CD4-positive, alpha-beta T cell (primary cell): ENCODE data around the gene PPM1G. TPM values are rescaled to one million over a fixed set of nuclear protein-coding genes. Genes with fewer than 3 reads are reported as not detected.

Experiments used
- ATAC-seq: fragments of 200-7000 bp; cut with Tn5 transposase; one replicate; pipeline ENCODE4 v1.10.0; 2022; ENCODE audit warnings: mild to moderate bottlenecking; ENCODE audit not compliant: poor library complexity
- CTCF ChIA-PET: fragments of 350-600 bp; sonication (Branson Sonifier 250); formaldehyde crosslinking; loops from one replicate; lab custom pipeline; 2021; ENCODE audit warnings: antibody characterized with exemption, inconsistent platforms; lab: Charles Lee
- POLR2A ChIA-PET: fragments of 350-600 bp; sonication (Branson Sonifier 250); formaldehyde crosslinking; loops from one replicate; lab custom pipeline; 2021; ENCODE audit warnings: antibody characterized with exemption, inconsistent platforms; lab: Charles Lee
- DNase-seq, 14 experiments: peaks; one replicate each; pipeline ENCODE4 v3.0.0-alpha.2; 2013 to 2020; ENCODE audit warnings: mixed read lengths in 2 of 14
- H3K27ac ChIP-seq, 2 donors: one replicate each; pipeline versions ENCODE4 v1.5.1 to v1.7.0; 2013; ENCODE audit warnings: low read length in 2 of 2, low read depth in 1 of 2, mild to moderate bottlenecking in 1 of 2
- H3K27me3 ChIP-seq, 2 experiments: 1 replicate in 1 of 2; 2 replicates in 1 of 2; pipeline versions ENCODE4 v1.6.1 to v1.7.0; 2013; ENCODE audit warnings: low read length in 2 of 2, control low read depth in 1 of 2, mild to moderate bottlenecking in 1 of 2, moderate library complexity in 1 of 2; ENCODE audit not compliant: insufficient read depth in 2 of 2, control insufficient read depth in 1 of 2
- H3K36me3 ChIP-seq: one replicate; pipeline ENCODE4 v1.6.1; 2013; ENCODE audit warnings: low read length, control low read depth; ENCODE audit not compliant: insufficient read depth
- H3K4me1 ChIP-seq: one replicate; pipeline ENCODE4 v1.6.1; 2013; ENCODE audit warnings: low read length, control low read depth; ENCODE audit not compliant: insufficient read depth
- H3K4me3 ChIP-seq: one replicate; pipeline ENCODE4 v1.5.1; 2013; ENCODE audit warnings: mild to moderate bottlenecking, low read length, moderate library complexity
- H3K9me3 ChIP-seq, 2 experiments: 1 replicate in 1 of 2; 2 replicates in 1 of 2; pipeline versions ENCODE4 v1.6.1 to v1.7.0; 2013; ENCODE audit warnings: low read length in 2 of 2, mild to moderate bottlenecking in 2 of 2, control low read depth in 1 of 2, moderate library complexity in 1 of 2; ENCODE audit not compliant: control insufficient read depth in 1 of 2, insufficient read depth in 1 of 2
- H3K27ac Mint-ChIP-seq: one replicate; pipeline ENCODE4 v1.8.0; 2020; ENCODE audit warnings: mixed read lengths
- H3K27me3 Mint-ChIP-seq: one replicate; pipeline ENCODE4 v1.8.0; 2021; ENCODE audit warnings: mixed read lengths
- H3K36me3 Mint-ChIP-seq: one replicate; pipeline ENCODE4 v1.8.0; 2021; ENCODE audit warnings: low read depth, mixed read lengths
- H3K4me1 Mint-ChIP-seq: one replicate; pipeline ENCODE4 v1.8.0; 2021; ENCODE audit warnings: low read depth, mixed read lengths
- H3K4me3 Mint-ChIP-seq: one replicate; pipeline ENCODE4 v1.8.0; 2020; ENCODE audit warnings: mild to moderate bottlenecking, mixed read lengths
- H3K9me3 Mint-ChIP-seq: one replicate; pipeline ENCODE4 v1.8.0; 2020; ENCODE audit warnings: mixed read lengths
- CTCF ChIP-seq: fragments of 200-600 bp; IDR thresholded peaks from one replicate; pipeline ENCODE4 v1.8.0; 2022; ENCODE audit warnings: antibody characterized with exemption, mild to moderate bottlenecking
- intact Hi-C, 2 experiments: fragments of 100-400 bp; cut with DNase I in 1 of 2; cut with micrococcal nuclease in 1 of 2; formaldehyde crosslinking; loops; one replicate each; pipeline versions ENCODE4 v1.15.1 to v1.9.0; 2023 to 2025; cut with DNase I, micrococcal nuclease
- total RNA-seq, 174 experiments: library from RNA in 2 of 174; stranded (reverse) in 2 of 174; gene quantifications; one replicate each; pipeline ENCODE4 v1.2.3 and lab custom pipeline; 2021 to 2026

PPM1G gene
- total RNA-seq, 2 experiments from 2014 or later, result 30.4 to 31.2 TPM

GRCh38 chr2:27335311-27335710, 74.1 kb downstream of the PPM1G start:
- Histone ChIP-seq H3K4me1 (no peaks in the 10 kb centered on the region), H3K27me3 (no peaks in the 10 kb centered on the region), H3K27ac (no peak overlapping the region), H3K36me3 (peaks cover 79% of the 10 kb centered on the region), H3K4me3 (no peak overlapping the region), H3K9me3 (no peaks in the 10 kb centered on the region)
- no peak overlapping the region for H3K4me3 Mint-ChIP-seq
- H3K9me3 Mint-ChIP-seq, result no peaks in the 10 kb centered on the region
- TF ChIP-seq CTCF, result no peak
- H3K27ac Mint-ChIP-seq, result no peak overlapping the region
- no peaks in the 10 kb centered on the region for H3K27me3 Mint-ChIP-seq
- H3K36me3 Mint-ChIP-seq, result peaks cover 79% of the 10 kb centered on the region
- POLR2A ChIA-PET, result interaction anchor here (0.7 kb wide), 1 partner anchor 170 kb away, joined by 3 read pairs; no protein-coding TSS in a partner anchor
- intact Hi-C loops, result no loop called here
- CTCF ChIA-PET, result no interaction called here
- H3K4me1 Mint-ChIP-seq, result no peaks in the 10 kb centered on the region
- ATAC-seq, result no peak
- DNase-seq, result no peak

Other genes with a start within 250 kb of the PPM1G start
- gene ATRAID, start 197.6 kb downstream of the PPM1G start, total RNA-seq, result 10 to 100 TPM; 79.1 to 82.5 TPM
- 100 to 1,000 TPM; 196 to 207 TPM for gene SLC5A6, start 197.3 kb downstream of the PPM1G start, total RNA-seq
- 10 to 100 TPM; 20.0 to 20.3 TPM for gene CAD, start 192.2 kb downstream of the PPM1G start, total RNA-seq
- not detected for gene SLC30A3, start 146.5 kb downstream of the PPM1G start, total RNA-seq
- not detected for gene DNAJC5G, start 134.2 kb downstream of the PPM1G start, total RNA-seq
- not detected for gene TRIM54, start 127.2 kb downstream of the PPM1G start, total RNA-seq
- gene UCN, start 101.1 kb downstream of the PPM1G start, total RNA-seq, result 1 to 10 TPM; 1.8 to 2.3 TPM
- 10 to 100 TPM; 29.3 to 31.0 TPM for gene MPV17, start 86.5 kb downstream of the PPM1G start, total RNA-seq
- 10 to 100 TPM; 54.6 to 56.8 TPM for gene GTF3C2, start 52.8 kb downstream of the PPM1G start, total RNA-seq
- 10 to 100 TPM; 33.2 to 34.0 TPM for gene EIF2B4, start 39.3 kb downstream of the PPM1G start, total RNA-seq
- 10 to 100 TPM; 66.3 to 67.9 TPM for gene SNX17, start 39.0 kb downstream of the PPM1G start, total RNA-seq
- 10 to 100 TPM; 22.8 to 22.9 TPM for gene ZNF513, start 28.9 kb downstream of the PPM1G start, total RNA-seq
- 100 to 1,000 TPM; 169 to 181 TPM for gene NRBP1, start 19.0 kb upstream of the PPM1G start, total RNA-seq
- 10 to 100 TPM; 11.5 to 12.8 TPM for gene KRTCAP3, start 32.8 kb upstream of the PPM1G start, total RNA-seq
- gene IFT172, start 80.2 kb upstream of the PPM1G start, total RNA-seq, result 10 to 100 TPM; 13.3 to 14.4 TPM
- gene FNDC4, start 85.6 kb upstream of the PPM1G start, total RNA-seq, result not detected
- gene GCKR, start 87.2 kb upstream of the PPM1G start, total RNA-seq, result not detected
- 10 to 100 TPM; 13.6 to 14.1 TPM for gene ZNF512, start 173.5 kb upstream of the PPM1G start, total RNA-seq
- gene CCDC121, start 219.4 kb upstream of the PPM1G start, total RNA-seq, result under 1 TPM; 0.47 to 0.91 TPM
- 10 to 100 TPM; 24.6 to 28.1 TPM for gene GPN1, start 219.5 kb upstream of the PPM1G start, total RNA-seq